Activated CD8-positive, alpha-beta memory T cell treated with anti-CD3 and anti-CD28 coated beads for 4 hours (primary cell): Measurements from ENCODE around the gene GDE1.
"Not testable (repeated sequence)": the region's sequence is repeated elsewhere in the genome, so short reads cannot be mapped to it uniquely, and the experiment has no call there.

Experiments used
- DNase-seq, 2 donors: peaks; one replicate each; pipeline ENCODE4 v3.0.0-alpha.2; 2020; ENCODE audit warnings: low read depth in 2 of 2

The GDE1 gene, protein sequence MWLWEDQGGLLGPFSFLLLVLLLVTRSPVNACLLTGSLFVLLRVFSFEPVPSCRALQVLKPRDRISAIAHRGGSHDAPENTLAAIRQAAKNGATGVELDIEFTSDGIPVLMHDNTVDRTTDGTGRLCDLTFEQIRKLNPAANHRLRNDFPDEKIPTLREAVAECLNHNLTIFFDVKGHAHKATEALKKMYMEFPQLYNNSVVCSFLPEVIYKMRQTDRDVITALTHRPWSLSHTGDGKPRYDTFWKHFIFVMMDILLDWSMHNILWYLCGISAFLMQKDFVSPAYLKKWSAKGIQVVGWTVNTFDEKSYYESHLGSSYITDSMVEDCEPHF

GRCh38 chr16:19521471-19522396 is at the start of gene GDE1:
Gene GDE1 (minus strand): TSS chr16:19522098. CDS start chr16:19521964, 134 bp downstream.
- peak; percentile 90 to 91 for DNase-seq

- DNase-seq = no peak
These were observed 45.7 kb upstream of the GDE1 start for GRCh38 chr16:19567560-19567959.

- DNase-seq = no peak
These were observed 44.5 kb upstream of the GDE1 start for GRCh38 chr16:19566362-19566761.

- no peak for DNase-seq
These were observed 41.5 kb upstream of the GDE1 start for GRCh38 chr16:19563377-19563776.

GRCh38 chr16:19560078-19560477 is 38.2 kb upstream of the GDE1 start:
- DNase-seq = no peak

DNA sequence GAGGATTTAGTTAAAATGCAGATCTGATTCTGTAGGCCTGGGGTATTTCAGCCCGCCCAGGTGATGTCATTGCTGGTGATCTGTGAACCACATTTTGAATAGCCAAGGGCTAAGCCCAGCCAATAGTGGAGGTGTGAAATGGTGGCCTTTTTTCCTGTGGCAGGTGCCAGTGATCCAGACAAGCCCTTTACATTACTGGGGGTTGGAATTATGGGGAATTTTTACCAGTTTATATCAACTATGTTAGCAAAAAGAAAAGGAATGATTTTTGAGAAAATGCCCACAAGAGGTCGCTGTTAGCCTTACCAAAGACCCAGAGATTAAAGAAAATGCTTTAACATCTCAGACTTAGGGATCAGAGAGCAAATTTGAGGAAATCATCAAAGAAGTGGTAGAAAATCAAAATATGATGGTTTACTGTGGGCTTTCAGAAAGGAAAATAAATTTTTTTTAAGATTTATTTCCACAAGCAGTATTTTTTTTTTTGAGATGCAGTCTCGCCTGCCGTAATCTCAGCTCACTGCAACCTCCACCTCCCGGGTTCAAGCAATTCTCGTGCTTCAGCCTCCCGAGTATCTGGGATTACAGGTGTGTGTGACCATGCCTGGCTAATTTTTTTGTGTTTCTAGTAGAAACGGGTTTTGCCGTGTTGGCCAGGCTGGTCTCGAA is 37.5 kb upstream of the GDE1 start:
- no peak for DNase-seq

DNA sequence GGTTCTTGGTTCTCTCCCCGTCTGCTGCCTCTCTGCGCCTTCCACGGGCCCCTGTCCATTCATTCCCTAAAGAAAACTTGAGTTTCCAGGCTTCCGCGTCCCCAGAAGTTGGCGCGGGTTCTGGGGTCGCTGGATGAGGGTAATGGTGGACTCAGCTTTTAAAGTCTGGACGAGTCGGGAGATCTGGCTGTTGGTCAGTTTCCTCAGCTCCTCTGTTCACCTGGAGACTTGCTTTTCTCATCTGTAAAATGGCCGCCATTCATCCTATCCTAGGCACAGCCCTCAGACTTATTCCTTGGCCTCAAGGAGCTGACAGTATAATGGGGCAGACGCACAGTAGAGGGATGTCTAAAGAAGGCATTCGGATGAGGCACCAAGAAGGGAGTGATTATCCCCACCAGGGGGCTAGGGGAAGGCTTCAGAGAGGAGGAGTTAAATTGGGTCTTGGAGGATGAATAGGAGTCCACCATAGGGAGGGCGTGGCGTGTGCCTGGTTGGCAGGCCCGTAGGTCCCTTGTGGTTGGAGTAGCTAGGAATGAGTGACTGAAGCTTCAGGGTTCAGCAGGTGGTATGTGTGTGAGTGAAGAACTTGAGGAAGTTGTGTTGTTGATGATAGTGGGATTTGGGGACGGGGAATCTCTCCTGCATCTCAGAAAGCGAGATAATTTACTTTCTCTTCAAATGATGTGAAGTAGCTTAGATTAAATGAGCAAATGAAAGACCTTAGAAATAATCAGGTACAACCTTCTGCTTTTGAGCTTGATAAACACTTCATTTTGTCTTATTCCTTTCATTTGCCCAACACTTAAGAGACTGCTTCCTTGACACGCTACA is 34.3 kb upstream of the GDE1 start:
- no peak for DNase-seq

GRCh38 chr16:19555186-19555937 is 33.5 kb upstream of the GDE1 start, which contains the start of gene VPS35L:
Gene VPS35L (plus strand): TSS chr16:19555703. CDS start chr16:19555730, 27 bp downstream.
- peak; percentile 92 to 93 for DNase-seq

DNA sequence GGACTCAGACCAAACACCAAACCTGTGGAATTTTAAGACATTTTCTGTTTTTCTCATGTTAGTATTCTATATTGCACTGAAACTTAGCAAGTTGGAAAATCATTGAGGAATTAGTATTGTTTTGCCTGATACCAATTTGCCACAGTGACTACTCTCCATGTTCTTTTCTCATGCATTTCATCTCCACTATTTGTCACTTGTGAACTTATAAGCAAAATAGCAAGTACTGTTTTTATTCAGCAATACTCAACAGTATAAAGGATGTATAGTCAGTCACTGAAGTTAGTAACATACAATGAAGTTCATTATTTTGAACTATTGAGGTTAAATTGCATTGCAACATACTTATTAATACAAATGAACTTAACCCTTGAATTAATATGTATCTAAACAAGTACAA is 27.8 kb upstream of the GDE1 start:
- DNase-seq = no peak

DNA sequence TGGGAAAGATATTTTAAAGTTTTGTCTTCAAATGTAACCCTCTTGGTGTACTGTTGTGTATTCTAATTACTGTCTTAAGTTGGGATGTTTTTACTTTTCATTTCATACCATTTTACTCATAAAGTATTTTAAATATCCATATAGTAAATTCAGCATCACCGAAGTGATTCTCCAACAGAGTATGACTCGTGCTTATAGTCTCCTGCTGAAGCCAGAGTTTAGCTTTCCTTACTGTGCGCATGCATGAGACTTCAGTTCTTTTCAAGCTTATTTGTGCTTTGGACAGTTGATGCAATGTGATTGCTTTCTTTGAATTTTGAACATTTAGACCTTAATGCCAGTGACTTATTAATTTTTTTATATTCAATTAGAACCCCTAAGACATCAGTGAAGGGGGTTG is 26.2 kb upstream of the GDE1 start:
- no peak for DNase-seq

GRCh38 chr16:19543278-19543996 is 21.5 kb upstream of the GDE1 start:
- not testable (repeated sequence) for DNase-seq

DNA sequence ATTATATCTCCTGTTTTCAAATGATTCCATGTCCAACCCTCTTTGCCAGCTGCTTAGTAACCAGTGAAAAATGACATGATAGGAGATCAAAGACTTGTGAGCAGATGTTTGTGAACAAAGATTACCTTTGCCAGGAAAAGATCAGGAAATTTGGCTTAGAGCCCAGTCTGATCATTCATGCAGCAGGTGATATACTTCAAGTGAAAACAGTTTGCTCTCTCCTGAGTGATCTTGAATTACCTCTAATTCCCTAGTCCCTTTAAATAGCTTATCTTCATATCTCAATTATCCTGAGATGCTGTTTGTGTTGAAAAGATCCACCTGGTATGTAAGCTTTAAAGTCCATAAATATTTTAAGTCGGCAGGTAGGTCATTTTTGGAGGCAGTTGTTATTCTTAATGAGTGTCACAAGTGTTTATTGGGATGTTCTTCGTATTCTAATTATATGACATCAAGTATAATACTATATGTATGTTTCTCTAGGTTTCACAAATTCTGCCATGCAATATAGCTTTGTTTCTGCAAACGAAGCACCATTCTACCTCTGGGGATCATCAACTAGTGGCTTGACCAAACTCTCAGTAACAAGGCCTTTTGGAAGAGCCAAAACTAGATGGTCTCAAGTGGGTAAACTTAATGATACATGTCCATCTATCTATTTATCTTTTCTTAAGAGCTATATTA is 20.4 kb upstream of the GDE1 start:
- DNase-seq = no peak

DNA sequence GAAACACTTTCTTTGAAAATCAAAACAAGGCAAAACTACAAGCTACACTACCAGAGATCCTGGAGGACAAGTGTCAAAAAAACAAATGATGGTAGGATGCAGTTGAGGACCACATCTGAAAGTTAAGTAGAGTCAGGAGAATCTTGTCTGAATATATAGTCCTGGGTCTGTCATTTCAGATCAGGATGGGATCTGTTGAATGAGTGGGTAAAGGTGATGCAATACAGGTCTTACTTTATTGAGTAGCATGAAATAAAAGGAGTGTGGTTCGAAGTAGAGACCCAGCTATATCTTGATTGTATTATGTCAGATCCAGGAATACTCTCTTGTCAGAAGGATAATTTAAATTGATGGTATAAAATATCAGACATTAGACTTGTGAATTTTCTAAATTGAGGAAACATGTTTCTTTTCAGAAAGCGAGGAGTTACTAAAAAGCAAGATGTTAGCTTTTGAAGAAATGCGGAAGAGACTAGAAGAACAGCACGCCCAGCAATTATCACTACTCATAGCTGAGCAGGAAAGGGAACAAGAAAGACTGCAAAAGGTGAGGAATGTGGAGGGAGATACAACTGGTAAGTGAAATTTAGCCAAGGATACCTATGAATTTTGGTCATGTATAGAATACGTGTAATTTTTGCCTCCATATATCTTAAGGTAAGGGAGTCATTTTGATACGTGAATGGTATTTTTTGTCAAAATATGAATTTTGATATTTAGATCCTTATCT is 18.5 kb upstream of the GDE1 start:
- DNase-seq = no peak

DNA sequence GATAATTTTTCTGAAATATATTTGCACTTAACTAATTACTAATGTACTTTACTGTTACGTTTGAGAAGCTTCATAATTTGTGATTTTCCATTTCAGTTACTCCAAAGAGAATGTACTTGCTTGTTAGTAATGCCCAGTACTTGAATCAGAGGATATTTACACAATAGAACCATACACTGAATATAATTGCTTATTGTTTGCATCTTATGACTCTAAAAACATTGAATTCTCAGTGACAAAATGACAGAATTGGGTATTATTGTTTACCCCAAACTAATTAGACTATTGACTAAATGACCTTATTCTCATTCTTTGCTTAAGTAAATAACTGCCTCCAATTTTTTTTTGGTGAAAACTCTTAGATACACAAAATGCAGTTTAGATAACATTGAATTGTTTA is 10.7 kb upstream of the GDE1 start:
- no peak for DNase-seq

DNA sequence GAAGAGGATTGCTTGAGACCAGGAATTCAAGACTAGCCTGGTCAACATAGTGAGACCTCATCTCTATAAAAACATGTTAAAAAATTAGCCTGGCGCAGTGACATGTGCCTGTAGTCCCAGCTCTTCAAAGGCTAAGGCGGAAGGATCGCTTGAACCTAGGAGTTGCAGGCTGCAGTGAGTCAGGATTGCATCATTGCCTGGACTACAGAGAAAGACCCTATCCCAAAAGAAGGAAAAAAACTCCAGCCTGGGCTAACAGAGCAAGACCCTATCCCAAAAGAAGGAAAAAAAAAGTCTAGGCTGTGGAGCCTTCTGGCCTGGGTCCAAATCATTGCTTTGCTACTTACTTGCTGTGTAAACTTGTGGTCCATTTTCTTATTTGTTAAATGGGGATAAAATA is 6.8 kb upstream of the GDE1 start:
- DNase-seq = no peak

DNA sequence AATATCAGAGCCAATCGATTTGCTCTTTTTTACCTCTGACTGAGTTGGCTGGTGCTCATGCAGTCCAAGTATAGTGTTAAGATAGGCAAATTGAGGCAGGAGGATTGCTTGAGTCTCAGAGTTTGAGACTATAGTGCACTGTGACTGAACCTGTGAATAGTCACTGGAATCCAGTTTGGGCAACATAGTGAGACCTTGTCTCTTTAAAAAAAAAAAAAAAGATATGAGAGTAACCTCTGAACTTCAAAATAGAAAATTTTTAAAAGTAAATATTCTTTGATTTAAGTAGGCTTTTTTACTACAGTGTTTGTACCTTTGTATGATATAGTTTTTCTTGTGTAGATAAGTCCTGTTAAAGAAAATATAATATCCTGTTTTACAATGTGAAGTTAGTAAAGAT is 5.3 kb upstream of the GDE1 start:
- DNase-seq = no peak

GRCh38 chr16:19525385-19525723 is 3.5 kb upstream of the GDE1 start:
- DNase-seq = no peak

GRCh38 chr16:19524616-19525384 is 2.9 kb upstream of the GDE1 start:
- no peak for DNase-seq
